KG1 (cell line): ENCODE measurements around the gene BCORL1.
A peak's percentile ranks its signal among the peaks of the same experiment; 100 is the strongest.

ENCODE experiments used
- DNase-seq: peaks from one replicate; lab custom pipeline; 2025; lab: John Stamatoyannopoulos, UW

The BCORL1 gene

GRCh38 chrX:130058652-130059051 is 76.2 kb downstream of the BCORL1 start:
- no peak for DNase-seq

DNA sequence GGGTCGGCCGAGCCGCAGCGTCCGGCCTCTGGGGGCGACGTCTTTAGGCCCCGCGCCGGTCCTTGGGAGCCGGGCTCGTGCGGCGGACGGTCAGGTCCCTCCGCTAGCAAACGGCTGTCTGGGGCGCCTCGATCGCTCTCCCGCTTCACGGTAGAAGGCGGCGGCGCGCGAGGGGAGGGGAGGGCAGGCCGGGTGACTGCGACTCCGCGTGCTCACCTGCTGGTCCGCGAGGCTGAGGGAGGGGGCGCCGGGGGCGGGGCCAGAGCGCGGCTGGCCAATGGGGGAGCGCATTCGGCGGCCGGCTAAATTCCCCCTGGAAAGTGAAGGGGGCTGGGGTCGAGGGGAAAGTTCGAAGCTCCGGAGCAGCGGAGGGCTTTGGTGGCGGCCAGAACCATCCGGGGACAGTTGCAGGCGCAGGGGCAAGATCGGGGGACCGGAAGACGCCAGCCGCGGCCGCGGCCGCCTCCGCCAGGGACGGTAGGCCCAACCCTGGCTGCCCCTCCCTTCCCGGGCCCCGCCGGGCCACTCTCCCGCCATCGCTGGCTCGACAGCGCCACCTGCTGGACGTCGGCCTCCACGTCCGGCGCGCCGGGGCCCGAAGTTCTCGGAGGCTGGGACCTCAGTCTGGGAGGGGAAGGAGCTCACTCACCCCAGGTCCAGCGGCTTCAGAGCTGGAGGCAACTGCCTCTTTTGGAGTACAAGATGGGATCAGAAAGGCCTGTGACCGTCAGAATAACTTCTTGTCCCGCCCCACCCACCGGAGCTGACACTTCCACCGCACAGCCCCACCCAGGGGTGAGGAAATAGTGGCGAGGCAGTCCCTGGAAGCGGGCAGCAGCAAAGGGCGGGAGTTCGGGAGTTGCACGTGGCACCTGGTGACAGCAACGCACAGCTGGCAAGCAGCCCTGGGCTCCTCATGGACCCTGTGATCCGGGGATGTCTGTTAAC is 78.0 kb downstream of the BCORL1 start:
- peak; percentile 20 for DNase-seq

GRCh38 chrX:130066975-130067615 is 84.7 kb downstream of the BCORL1 start:
- DNase-seq: no peak

DNA sequence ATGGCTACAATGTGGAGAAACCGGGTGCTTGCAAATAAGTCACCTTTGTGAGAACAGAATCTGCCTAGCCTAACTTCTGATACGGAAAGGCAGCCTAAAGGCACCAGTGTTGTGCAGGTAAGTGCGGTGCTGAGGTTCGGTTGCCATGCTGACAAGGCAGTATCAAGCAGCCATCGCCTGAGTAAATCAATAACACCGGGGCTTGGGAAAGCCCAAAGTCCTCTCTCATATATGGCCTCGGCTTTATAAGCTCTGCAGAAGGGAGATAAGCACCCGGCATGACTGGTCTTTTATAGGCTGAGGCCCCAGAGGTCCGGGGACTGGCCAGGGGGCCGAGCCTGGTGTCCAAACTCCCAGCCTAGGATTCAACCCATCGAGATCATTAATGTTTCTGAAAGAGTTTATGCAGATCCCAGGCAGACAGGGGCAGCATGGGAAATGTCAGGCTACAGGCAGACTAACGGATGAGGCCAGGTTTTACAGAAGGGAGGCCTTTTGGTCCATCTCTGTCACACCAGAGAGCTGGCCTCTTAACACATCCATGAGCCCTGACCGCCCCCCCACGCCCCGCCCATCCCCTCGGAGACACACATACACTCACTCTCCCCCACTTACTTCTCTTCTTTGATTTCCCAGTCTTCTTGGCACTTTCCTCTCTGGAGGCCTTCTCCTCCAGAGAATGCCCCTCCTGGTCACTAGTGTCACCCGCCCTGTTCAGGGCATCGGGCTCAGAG is 89.3 kb downstream of the BCORL1 start:
- no peak for DNase-seq

- DNase-seq: no peak
These were observed 89.9 kb downstream of the BCORL1 start for GRCh38 chrX:130072345-130072740.

GRCh38 chrX:130075777-130076176 is 93.3 kb downstream of the BCORL1 start:
- DNase-seq: no peak

- peak; percentile 35 for DNase-seq
These were observed 97.5 kb downstream of the BCORL1 start for GRCh38 chrX:130079824-130080406.

- no peak for DNase-seq
These were observed 98.4 kb downstream of the BCORL1 start for GRCh38 chrX:130080791-130081367.

- DNase-seq: no peak
These were observed 99.1 kb downstream of the BCORL1 start for GRCh38 chrX:130081421-130082045.

GRCh38 chrX:130082244-130083106 is 100.0 kb downstream of the BCORL1 start:
- peak; percentile 23 for DNase-seq

GRCh38 chrX:130083107-130083490 is 100.7 kb downstream of the BCORL1 start:
- no peak for DNase-seq

DNA sequence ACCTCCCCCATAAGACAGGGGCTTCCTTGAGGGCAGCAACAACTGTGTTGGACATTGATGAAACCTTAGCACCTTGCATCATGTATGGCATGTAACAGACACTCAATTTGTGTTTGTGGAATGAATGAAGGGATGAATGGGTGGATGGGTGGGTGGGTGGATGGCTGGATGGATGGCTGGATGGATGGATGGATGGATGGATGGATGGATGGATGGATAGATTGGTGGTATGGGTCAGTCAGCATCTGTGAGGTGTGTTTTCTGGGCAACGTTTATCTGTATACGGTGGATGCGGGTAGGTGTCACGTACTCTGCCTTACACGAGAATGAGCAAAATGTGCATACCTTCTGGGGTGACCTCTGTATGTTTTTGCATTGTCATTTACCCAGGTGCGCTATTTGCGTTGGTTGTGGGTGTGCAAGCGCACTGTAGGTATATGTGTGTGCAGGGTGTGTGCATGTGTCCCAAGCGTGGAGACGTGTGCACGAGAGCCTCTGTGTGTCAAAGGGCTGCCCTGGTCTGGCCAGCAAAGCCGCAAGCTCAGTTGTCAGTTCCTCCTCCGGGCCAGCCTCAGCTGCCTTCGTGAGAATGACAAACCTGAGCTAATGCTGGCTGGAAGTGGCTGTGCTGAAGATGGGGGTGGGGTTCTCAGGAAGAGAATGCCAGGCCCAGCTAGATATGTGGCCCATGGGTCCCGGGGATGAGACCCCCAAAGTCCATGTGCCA is 101.4 kb downstream of the BCORL1 start:
- DNase-seq: no peak

GRCh38 chrX:130084631-130085237 is 102.3 kb downstream of the BCORL1 start:
- no peak for DNase-seq

DNA sequence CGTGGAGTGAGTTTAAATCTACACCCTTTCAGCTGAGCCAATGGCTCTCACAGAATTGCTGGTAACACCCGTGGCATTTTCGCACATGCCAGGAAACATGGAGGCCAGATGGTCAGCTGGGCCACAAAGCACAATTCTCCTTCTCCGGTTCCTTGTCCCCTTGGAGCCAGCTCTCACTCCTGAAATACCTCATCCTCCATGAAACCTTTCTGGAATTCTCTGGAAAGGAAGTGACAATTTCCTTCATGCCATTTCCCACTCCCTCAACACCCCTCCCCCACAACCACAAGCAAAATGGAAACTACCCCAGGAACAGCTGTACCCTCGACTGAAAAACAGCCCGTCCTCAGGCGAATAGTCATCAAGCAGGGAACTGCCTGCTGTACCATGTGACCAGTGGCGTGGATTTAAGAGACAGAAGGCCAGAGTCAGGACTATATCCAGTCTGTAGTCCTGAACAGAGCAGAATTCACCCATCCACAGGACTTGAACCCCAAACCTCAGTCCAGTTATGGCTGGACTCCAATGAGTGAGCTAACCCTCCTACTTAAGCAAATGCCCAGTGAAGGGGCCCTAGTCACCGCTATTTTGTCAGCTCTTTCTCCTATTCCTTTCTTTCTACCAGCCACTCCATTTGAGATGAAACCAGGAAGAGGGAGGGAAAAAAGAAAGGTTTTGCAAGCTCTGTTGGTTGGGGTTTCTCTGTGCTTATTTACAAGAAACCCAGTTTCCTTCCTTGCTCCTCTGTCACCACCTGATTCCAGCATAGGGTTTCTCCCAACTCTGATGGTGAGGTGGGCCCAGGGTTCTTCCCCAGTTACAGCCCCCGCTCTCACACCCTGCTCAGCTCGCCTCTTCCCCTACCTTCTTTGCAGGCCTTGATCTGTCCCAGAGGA is 103.4 kb downstream of the BCORL1 start:
- no peak for DNase-seq

GRCh38 chrX:130086447-130087206 is 104.2 kb downstream of the BCORL1 start:
- DNase-seq: peak; percentile 47

- DNase-seq: no peak
These were observed 107.9 kb downstream of the BCORL1 start for GRCh38 chrX:130090364-130090763.

- DNase-seq: peak; percentile 52
These were observed 109.6 kb downstream of the BCORL1 start for GRCh38 chrX:130091980-130092522.
